Keratinocyte (primary cell): Measurements from ENCODE around the gene IL17REL. TPM values are rescaled to one million over a fixed set of nuclear protein-coding genes. Genes with fewer than 3 reads are reported as not detected.

Experiments
- DNase-seq: peaks from one replicate; pipeline ENCODE4 v3.0.0-alpha.2; 2011; ENCODE audit warnings: low read depth, missing footprints, low spot score
- FAIRE-seq: peaks from 2 replicates; lab custom pipeline; 2011; peaks lifted over from hg19 to GRCh38; lab: Jason Lieb, UNC
- H2AFZ ChIP-seq: 2 replicates; pipeline ENCODE4 v1.6.0; 2012; ENCODE audit warnings: low read length, control low read depth, inconsistent platforms; ENCODE audit not compliant: control insufficient read depth
- H3K27ac ChIP-seq: 2 replicates; pipeline ENCODE4 v1.5.1; 2011; ENCODE audit warnings: low read length; ENCODE audit not compliant: control insufficient read depth, insufficient read depth
- H3K27me3 ChIP-seq: 3 replicates; pipeline ENCODE4 v1.6.0; 2011; ENCODE audit warnings: low read length; ENCODE audit not compliant: control insufficient read depth, insufficient read depth; ENCODE audit errors: extremely low read depth
- H3K36me3 ChIP-seq, 2 experiments: 2 replicates in 1 of 2; 3 replicates in 1 of 2; pipeline ENCODE4 v1.5.1; 2011; ENCODE audit warnings: low read length in 2 of 2, mild to moderate bottlenecking in 1 of 2; ENCODE audit not compliant: control insufficient read depth in 2 of 2, insufficient read depth in 2 of 2; ENCODE audit errors: extremely low read depth in 1 of 2
- H3K4me1 ChIP-seq: 3 replicates; pipeline ENCODE4 v1.5.1; 2011; ENCODE audit warnings: low read length; ENCODE audit not compliant: control insufficient read depth, insufficient read depth; ENCODE audit errors: extremely low read depth
- H3K4me2 ChIP-seq: 3 replicates; pipeline ENCODE4 v1.6.0; 2011; ENCODE audit warnings: low read depth, low read length; ENCODE audit not compliant: control insufficient read depth, insufficient read depth; ENCODE audit errors: extremely low read depth
- H3K4me3 ChIP-seq, 3 experiments: fragments of 200-600 bp in 1 of 3; sonication (generic) in 1 of 3; 2 replicates in 2 of 3; 3 replicates in 1 of 3; pipeline ENCODE4 v1.5.1; 2011 to 2016; ENCODE audit warnings: low read length in 3 of 3, mild to moderate bottlenecking in 3 of 3, control low read depth in 2 of 3, inconsistent platforms in 1 of 3, low read depth in 1 of 3, mixed read lengths in 1 of 3, mixed run types in 1 of 3, moderate library complexity in 1 of 3; ENCODE audit not compliant: control insufficient read depth in 2 of 3, insufficient read depth in 2 of 3; ENCODE audit errors: extremely low read depth in 1 of 3
- H3K79me2 ChIP-seq: 2 replicates; pipeline ENCODE4 v1.6.0; 2012; ENCODE audit warnings: low read length; ENCODE audit not compliant: control insufficient read depth, insufficient read depth
- H3K9ac ChIP-seq: 3 replicates; pipeline ENCODE4 v1.6.0; 2011; ENCODE audit warnings: low read length; ENCODE audit not compliant: control insufficient read depth, insufficient read depth; ENCODE audit errors: extremely low read depth
- H3K9me1 ChIP-seq: 3 replicates; pipeline ENCODE4 v1.6.0; 2011; ENCODE audit warnings: low read length; ENCODE audit not compliant: control insufficient read depth, insufficient read depth; ENCODE audit errors: extremely low read depth
- H3K9me3 ChIP-seq: 2 replicates; pipeline ENCODE4 v1.5.1; 2012; ENCODE audit warnings: low read depth, low read length; ENCODE audit not compliant: control insufficient read depth
- H4K20me1 ChIP-seq: 3 replicates; pipeline ENCODE4 v1.6.0; 2011; ENCODE audit warnings: low read length; ENCODE audit not compliant: control insufficient read depth, insufficient read depth; ENCODE audit errors: extremely low read depth
- CTCF ChIP-seq, 3 experiments: IDR thresholded peaks in 1 of 3; conservative IDR thresholded peaks in 1 of 3; optimal IDR thresholded peaks in 1 of 3; 2 replicates in 2 of 3; 3 replicates in 1 of 3; pipeline versions ENCODE3 to v1.5.1; 2011; ENCODE audit warnings: low read length in 3 of 3, mild to moderate bottlenecking in 3 of 3, moderate library complexity in 2 of 3, control low read depth in 1 of 3, inconsistent platforms in 1 of 3; ENCODE audit not compliant: insufficient read depth in 2 of 3; ENCODE audit errors: extremely low read depth in 1 of 3
- EZH2 ChIP-seq: IDR thresholded peaks from one replicate; pipeline ENCODE4 v1.6.1; 2012; ENCODE audit warnings: inconsistent platforms, mild to moderate bottlenecking, low read length, moderate library complexity
- dilution Hi-C: fragments of 300-500 bp; cut with MboI; formaldehyde crosslinking; loops from one replicate; pipeline ENCODE4 v1.7.0; 2020; ENCODE audit warnings: low sequenced_read_pairs; ENCODE audit not compliant: extremely low pct_ligation_motif_present
- polyA plus RNA-seq, 5 experiments: library from polyadenylated mRNA; depleted of rRNA in 3 of 5; stranded (reverse) in 3 of 5; stranded (forward) in 1 of 5; unstranded in 1 of 5; fragments of >200 nt; gene quantifications; 1 replicate in 1 of 5; 2 replicates in 3 of 5; 3 replicates in 1 of 5; pipeline versions ENCODE4 v1.2.1 to v1.2.3, GENCODE V29; 2011 to 2012; ENCODE audit warnings: missing spikeins in 2 of 5, low read depth in 1 of 5, low replicate concordance in 1 of 5

The IL17REL gene
- polyA plus RNA-seq, 1 donor (not counting 4 experiments of a cell fraction or from before 2014, with no cell fraction given), result not detected

GRCh38 chr22:50009251-50009650, 3.3 kb downstream of the IL17REL start:
- no peak overlapping the region for H3K9ac ChIP-seq
- no peaks in the 10 kb centered on the region for H3K36me3 ChIP-seq
- no peaks in the 10 kb centered on the region for H4K20me1 ChIP-seq
- TF ChIP-seq EZH2 (no peak), CTCF (optimal IDR thresholded peaks at IDR 0.05 in 1 of 3, IDR thresholded peaks at IDR 0.05 in 1 of 3, conservative IDR thresholded peaks at IDR 0.05 in 1 of 3; ENCODE audit: extremely low read depth in 1 of 3, insufficient read depth in 2 of 3, low read length in 3 of 3) (no peak)
- FAIRE-seq, result no peak
- no peak for DNase-seq
- peaks cover 46% of the 10 kb centered on the region for H3K27me3 ChIP-seq
- H3K27ac ChIP-seq, result no peak overlapping the region
- dilution Hi-C loops, result no loop called here
- H3K4me3 ChIP-seq, result no peak overlapping the region
- H3K79me2 ChIP-seq, result no peaks in the 10 kb centered on the region
- H3K4me2 ChIP-seq, result no peak overlapping the region
- H3K9me1 ChIP-seq, result no peaks in the 10 kb centered on the region
- no peaks in the 10 kb centered on the region for H3K9me3 ChIP-seq
- H3K4me1 ChIP-seq, result no peaks in the 10 kb centered on the region
- H2AFZ ChIP-seq, result no peak overlapping the region

GRCh38 chr22:50008151-50009040, 4.2 kb downstream of the IL17REL start:
- no peak for TF ChIP-seq CTCF (optimal IDR thresholded peaks at IDR 0.05 in 1 of 3, IDR thresholded peaks at IDR 0.05 in 1 of 3, conservative IDR thresholded peaks at IDR 0.05 in 1 of 3; ENCODE audit: extremely low read depth in 1 of 3, insufficient read depth in 2 of 3, low read length in 3 of 3)
- Histone ChIP-seq H3K4me2 (no peak overlapping the region), H3K79me2 (no peaks in the 10 kb centered on the region), H3K9me1 (no peaks in the 10 kb centered on the region), H3K27me3 (peaks cover 38% of the 10 kb centered on the region), H3K27ac (no peak overlapping the region), H3K36me3 (no peaks in the 10 kb centered on the region), H3K9ac (no peak overlapping the region), H3K4me1 (no peaks in the 10 kb centered on the region), H4K20me1 (no peaks in the 10 kb centered on the region), H3K9me3 (no peaks in the 10 kb centered on the region), H2AFZ (no peak overlapping the region), H3K4me3 (no peak overlapping the region)
- dilution Hi-C loops, result no loop called here
- DNase-seq (no peak), FAIRE-seq (no peak)
